ENCODE measurements around the gene TBXA2R. TPM values are rescaled to one million over a fixed set of nuclear protein-coding genes. Genes with fewer than 3 reads are reported as not detected.

The TBXA2R gene
- total and polyA plus RNA-seq, 2 experiments from 2014 or later = 0.76 to 2.6 TPM

GRCh38 chr19:3547301-3547731, 59.4 kb downstream of the TBXA2R start:
- Histone ChIP-seq H3K4me1 (ENCODE audit: insufficient read depth) (no peaks in the 10 kb centered on the region), H3K27me3 (replicated peaks; ENCODE audit: insufficient read depth) (no peaks in the 10 kb centered on the region), H3K9me3 (ENCODE audit: low read depth) (no peaks in the 10 kb centered on the region), H3K4me2 (ENCODE audit: unreplicated experiment) (no peak overlapping the region), H4K20me1 (ENCODE audit: insufficient read depth) (no peaks in the 10 kb centered on the region), H3K4me3 (no peak overlapping the region), H3K36me3 (ENCODE audit: low read depth) (no peaks in the 10 kb centered on the region), H3K79me2 (ENCODE audit: insufficient read depth) (peaks cover 9% of the 10 kb centered on the region; the same call in 1 of the 2 replicates), H3K9ac (no peak overlapping the region), H3K9me2 (ENCODE audit: insufficient read depth) (no peaks in the 10 kb centered on the region), H3K27ac (no peak overlapping the region), H3F3A (ENCODE audit: insufficient read depth) (no peaks in the 10 kb centered on the region), H2AFZ (no peak overlapping the region)
- no peak for TF ChIP-seq EZH2 (IDR thresholded peaks at IDR 0.05; ENCODE audit: insufficient read depth, poor library complexity, severe bottlenecking)
- no peak for TF ChIP-seq EZH2phosphoT487 (IDR thresholded peaks at IDR 0.05; ENCODE audit: insufficient read depth, low read depth)
- peak; percentile 53 for DNase-seq
- in situ Hi-C loops (cut with MboI) = no loop called here
- WGBS, 2 experiments (ENCODE audit: low coverage in 1 of 2, low lambda C conversion rate in 2 of 2, missing lambda C conversion rate in 2 of 2) = 86 to 92% methylated on average over 12 to 15 of the region's 15 CpGs

- Histone ChIP-seq H4K20me1 (ENCODE audit: insufficient read depth) (no peaks in the 10 kb centered on the region), H3K9ac (no peak overlapping the region), H3F3A (ENCODE audit: insufficient read depth) (peaks cover 5% of the 10 kb centered on the region; the same call in 1 of the 2 replicates), H3K4me3 (no peak overlapping the region), H3K9me3 (ENCODE audit: low read depth) (no peaks in the 10 kb centered on the region), H3K4me2 (ENCODE audit: unreplicated experiment) (no peak overlapping the region), H3K27me3 (replicated peaks; ENCODE audit: insufficient read depth) (no peaks in the 10 kb centered on the region), H3K36me3 (ENCODE audit: low read depth) (no peaks in the 10 kb centered on the region), H3K9me2 (ENCODE audit: insufficient read depth) (no peaks in the 10 kb centered on the region), H2AFZ (no peak overlapping the region), H3K4me1 (ENCODE audit: insufficient read depth) (no peaks in the 10 kb centered on the region), H3K27ac (no peak overlapping the region), H3K79me2 (ENCODE audit: insufficient read depth) (no peaks in the 10 kb centered on the region)
- no peak for DNase-seq
- 93 to 95% methylated on average over 21 to 23 of the region's 23 CpGs for WGBS, 2 experiments (ENCODE audit: low coverage in 1 of 2, low lambda C conversion rate in 2 of 2, missing lambda C conversion rate in 2 of 2)
- in situ Hi-C loops (cut with MboI) = no loop called here
- no peak for TF ChIP-seq EZH2 (IDR thresholded peaks at IDR 0.05; ENCODE audit: insufficient read depth, poor library complexity, severe bottlenecking)
- TF ChIP-seq EZH2phosphoT487 (IDR thresholded peaks at IDR 0.05; ENCODE audit: insufficient read depth, low read depth) = no peak
Measured at GRCh38 chr19:3546119-3546518, 60.6 kb downstream of the TBXA2R start.

- in situ Hi-C loops (cut with MboI) = no loop called here
- no peaks in the 10 kb centered on the region for H4K20me1 ChIP-seq (ENCODE audit: insufficient read depth)
- no peaks in the 10 kb centered on the region for H3K9me2 ChIP-seq (ENCODE audit: insufficient read depth)
- H3K4me2 ChIP-seq (ENCODE audit: unreplicated experiment) = no peak overlapping the region
- no peak overlapping the region for H2AFZ ChIP-seq
- no peak overlapping the region for H3K9ac ChIP-seq
- H3K79me2 ChIP-seq (ENCODE audit: insufficient read depth) = no peaks in the 10 kb centered on the region
- H3K9me3 ChIP-seq (ENCODE audit: low read depth) = no peaks in the 10 kb centered on the region
- H3K4me3 ChIP-seq = no peak overlapping the region
- TF ChIP-seq EZH2phosphoT487 (IDR thresholded peaks at IDR 0.05; ENCODE audit: insufficient read depth, low read depth) = no peak
- TF ChIP-seq EZH2 (IDR thresholded peaks at IDR 0.05; ENCODE audit: insufficient read depth, poor library complexity, severe bottlenecking) = no peak
- DNase-seq = no peak
- no peaks in the 10 kb centered on the region for H3K36me3 ChIP-seq (ENCODE audit: low read depth)
- 76 to 79% methylated on average over 10 of the region's 10 CpGs for WGBS, 2 experiments (ENCODE audit: low coverage in 1 of 2, low lambda C conversion rate in 2 of 2, missing lambda C conversion rate in 2 of 2)
- no peak overlapping the region for H3K27ac ChIP-seq
- peaks cover 5% of the 10 kb centered on the region; the same call in 1 of the 2 replicates for H3F3A ChIP-seq (ENCODE audit: insufficient read depth)
- H3K4me1 ChIP-seq (ENCODE audit: insufficient read depth) = no peaks in the 10 kb centered on the region
- H3K27me3 ChIP-seq (replicated peaks; ENCODE audit: insufficient read depth) = no peaks in the 10 kb centered on the region
Measured at GRCh38 chr19:3545669-3546034, 61.0 kb downstream of the TBXA2R start.

- H3K9me3 ChIP-seq (ENCODE audit: low read depth) = no peaks in the 10 kb centered on the region
- no peak overlapping the region for H3K9ac ChIP-seq
- no peaks in the 10 kb centered on the region for H4K20me1 ChIP-seq (ENCODE audit: insufficient read depth)
- no peak overlapping the region for H3K4me3 ChIP-seq
- no peak overlapping the region for H3K4me2 ChIP-seq (ENCODE audit: unreplicated experiment)
- H3F3A ChIP-seq (ENCODE audit: insufficient read depth) = peaks cover 5% of the 10 kb centered on the region; the same call in 1 of the 2 replicates
- 50 to 57% methylated on average over 18 to 30 of the region's 30 CpGs for WGBS, 2 experiments (ENCODE audit: low coverage in 1 of 2, low lambda C conversion rate in 2 of 2, missing lambda C conversion rate in 2 of 2)
- H2AFZ ChIP-seq = no peak overlapping the region
- in situ Hi-C loops (cut with MboI) = no loop called here
- H3K27ac ChIP-seq = no peak overlapping the region
- no peaks in the 10 kb centered on the region for H3K27me3 ChIP-seq (replicated peaks; ENCODE audit: insufficient read depth)
- DNase-seq = peak; percentile 62
- no peak for TF ChIP-seq EZH2 (IDR thresholded peaks at IDR 0.05; ENCODE audit: insufficient read depth, poor library complexity, severe bottlenecking)
- no peak for TF ChIP-seq EZH2phosphoT487 (IDR thresholded peaks at IDR 0.05; ENCODE audit: insufficient read depth, low read depth)
- H3K79me2 ChIP-seq (ENCODE audit: insufficient read depth) = no peaks in the 10 kb centered on the region
- H3K9me2 ChIP-seq (ENCODE audit: insufficient read depth) = no peaks in the 10 kb centered on the region
- no peaks in the 10 kb centered on the region for H3K36me3 ChIP-seq (ENCODE audit: low read depth)
- H3K4me1 ChIP-seq (ENCODE audit: insufficient read depth) = no peaks in the 10 kb centered on the region
Measured at GRCh38 chr19:3544742-3545668, 61.7 kb downstream of the TBXA2R start.

Small RNAs within 50 kb of the gene (small RNA-seq; reads per million reads assigned to genes)
- gene AC005786.1 (ENCODE audit: low read depth, low replicate concordance) = not detected

Other genes with a start within 250 kb of the TBXA2R start
- gene NFIC, start 240.3 kb downstream of the TBXA2R start, total RNA-seq (2014; rRNA removed; shearing (Covaris generic)) = 50.4 and 51.9 TPM in 2 replicates
- gene NFIC, start 240.3 kb downstream of the TBXA2R start, polyA plus RNA-seq (2016; fragmentation: Nextera tagmentation; extraction: Ambion mirVana) = 106 and 108 TPM in 2 replicates
- gene SMIM24, start 126.3 kb downstream of the TBXA2R start, total RNA-seq (2014; rRNA removed; shearing (Covaris generic)) = not detected in 2 replicates
- gene SMIM24, start 126.3 kb downstream of the TBXA2R start, polyA plus RNA-seq (2016; fragmentation: Nextera tagmentation; extraction: Ambion mirVana) = not detected in 2 replicates
- not detected in 2 replicates for gene SMIM44, start 123.4 kb downstream of the TBXA2R start, total RNA-seq (2014; rRNA removed; shearing (Covaris generic))
- gene SMIM44, start 123.4 kb downstream of the TBXA2R start, polyA plus RNA-seq (2016; fragmentation: Nextera tagmentation; extraction: Ambion mirVana) = not detected in 2 replicates
- 17.5 and 20.4 TPM in 2 replicates for gene DOHH, start 106.2 kb downstream of the TBXA2R start, total RNA-seq (2014; rRNA removed; shearing (Covaris generic))
- gene DOHH, start 106.2 kb downstream of the TBXA2R start, polyA plus RNA-seq (2016; fragmentation: Nextera tagmentation; extraction: Ambion mirVana) = 15.0 and 16.9 TPM in 2 replicates
- 36.5 and 61.3 TPM in 2 replicates for gene FZR1, start 100.6 kb downstream of the TBXA2R start, total RNA-seq (2014; rRNA removed; shearing (Covaris generic))
- gene FZR1, start 100.6 kb downstream of the TBXA2R start, polyA plus RNA-seq (2016; fragmentation: Nextera tagmentation; extraction: Ambion mirVana) = 32.3 and 38.4 TPM in 2 replicates
- not detected in 2 replicates for gene TEKTIP1, start 67.7 kb downstream of the TBXA2R start, total RNA-seq (2014; rRNA removed; shearing (Covaris generic))
- gene TEKTIP1, start 67.7 kb downstream of the TBXA2R start, polyA plus RNA-seq (2016; fragmentation: Nextera tagmentation; extraction: Ambion mirVana) = 0.33 TPM in 1 of 2 replicates, not detected in the other
- gene MFSD12, start 49.3 kb downstream of the TBXA2R start, total RNA-seq (2014; rRNA removed; shearing (Covaris generic)) = 67.9 and 73.9 TPM in 2 replicates
- 23.0 and 23.1 TPM in 2 replicates for gene MFSD12, start 49.3 kb downstream of the TBXA2R start, polyA plus RNA-seq (2016; fragmentation: Nextera tagmentation; extraction: Ambion mirVana)
- gene HMG20B, start 33.9 kb downstream of the TBXA2R start, total RNA-seq (2014; rRNA removed; shearing (Covaris generic)) = 105 and 112 TPM in 2 replicates
- 83.9 and 87.7 TPM in 2 replicates for gene HMG20B, start 33.9 kb downstream of the TBXA2R start, polyA plus RNA-seq (2016; fragmentation: Nextera tagmentation; extraction: Ambion mirVana)
- 0.13 TPM in 1 of 2 replicates, not detected in the other for gene GIPC3, start 21.4 kb downstream of the TBXA2R start, total RNA-seq (2014; rRNA removed; shearing (Covaris generic))
- 0.06 TPM in 1 of 2 replicates, not detected in the other for gene GIPC3, start 21.4 kb downstream of the TBXA2R start, polyA plus RNA-seq (2016; fragmentation: Nextera tagmentation; extraction: Ambion mirVana)
- 29.1 and 39.0 TPM in 2 replicates for gene CACTIN, start 19.9 kb upstream of the TBXA2R start, total RNA-seq (2014; rRNA removed; shearing (Covaris generic))
- 6.9 and 8.7 TPM in 2 replicates for gene CACTIN, start 19.9 kb upstream of the TBXA2R start, polyA plus RNA-seq (2016; fragmentation: Nextera tagmentation; extraction: Ambion mirVana)
- gene PIP5K1C, start 93.6 kb upstream of the TBXA2R start, total RNA-seq (2014; rRNA removed; shearing (Covaris generic)) = 34.0 and 43.1 TPM in 2 replicates
- 31.2 and 33.5 TPM in 2 replicates for gene PIP5K1C, start 93.6 kb upstream of the TBXA2R start, polyA plus RNA-seq (2016; fragmentation: Nextera tagmentation; extraction: Ambion mirVana)
- not detected in 2 replicates for gene TJP3, start 101.5 kb upstream of the TBXA2R start, total RNA-seq (2014; rRNA removed; shearing (Covaris generic))
- gene TJP3, start 101.5 kb upstream of the TBXA2R start, polyA plus RNA-seq (2016; fragmentation: Nextera tagmentation; extraction: Ambion mirVana) = not detected in 2 replicates
- 28.3 and 40.0 TPM in 2 replicates for gene APBA3, start 154.8 kb upstream of the TBXA2R start, total RNA-seq (2014; rRNA removed; shearing (Covaris generic))
- 16.9 and 18.9 TPM in 2 replicates for gene APBA3, start 154.8 kb upstream of the TBXA2R start, polyA plus RNA-seq (2016; fragmentation: Nextera tagmentation; extraction: Ambion mirVana)
- 18.5 and 57.9 TPM in 2 replicates for gene MRPL54, start 155.8 kb upstream of the TBXA2R start, total RNA-seq (2014; rRNA removed; shearing (Covaris generic))
- 73.0 and 74.1 TPM in 2 replicates for gene MRPL54, start 155.8 kb upstream of the TBXA2R start, polyA plus RNA-seq (2016; fragmentation: Nextera tagmentation; extraction: Ambion mirVana)
- not detected in 2 replicates for gene RAX2, start 165.4 kb upstream of the TBXA2R start, total RNA-seq (2014; rRNA removed; shearing (Covaris generic))
- gene RAX2, start 165.4 kb upstream of the TBXA2R start, polyA plus RNA-seq (2016; fragmentation: Nextera tagmentation; extraction: Ambion mirVana) = not detected in 2 replicates
- not detected in 2 replicates for gene MATK, start 179.5 kb upstream of the TBXA2R start, total RNA-seq (2014; rRNA removed; shearing (Covaris generic))
- gene MATK, start 179.5 kb upstream of the TBXA2R start, polyA plus RNA-seq (2016; fragmentation: Nextera tagmentation; extraction: Ambion mirVana) = not detected in 2 replicates